Measurements from ENCODE around the gene WDR37. TPM values are rescaled to one million over a fixed set of nuclear protein-coding genes. Genes with fewer than 3 reads are reported as not detected.

Gene WDR37
- total RNA-seq, 1 experiment from 2014 or later: 4.5 TPM

DNA sequence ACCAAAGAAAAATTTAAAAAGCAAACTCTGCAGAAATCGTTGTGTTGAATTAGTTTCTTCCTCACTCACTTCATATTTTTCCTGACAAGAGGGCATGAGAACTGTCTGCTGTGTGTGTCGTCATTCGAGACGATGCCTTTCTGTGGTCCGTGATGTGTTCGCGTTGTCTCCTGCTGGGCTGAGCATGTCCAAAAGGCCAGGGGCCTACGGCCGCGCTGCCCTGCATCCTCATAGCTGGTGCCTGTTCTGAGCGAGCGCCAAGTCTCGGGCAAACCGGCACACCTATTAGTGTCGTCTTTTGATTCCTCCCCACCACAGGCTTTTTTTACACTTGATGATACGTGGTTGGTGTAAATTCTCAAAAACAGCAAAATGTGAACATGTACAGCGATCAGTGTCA, 27.4 kb downstream of the WDR37 start:
- H4K20me1 ChIP-seq (ENCODE audit: low read length): no peaks in the 10 kb centered on the region
- no peaks in the 10 kb centered on the region for H3K27me3 ChIP-seq (ENCODE audit: low read length)
- DNase-seq (no peak), ATAC-seq (no peak)
- H3K9me2 ChIP-seq (replicated peaks; ENCODE audit: low read length): no peaks in the 10 kb centered on the region
- H3F3A ChIP-seq (ENCODE audit: low read length, unreplicated experiment): no peaks in the 10 kb centered on the region
- intact Hi-C loops (cut with micrococcal nuclease): no loop called here
- POLR2A ChIA-PET (ENCODE audit: unreplicated experiment): no interaction called here
- CTCF ChIA-PET: no interaction called here
- no peak overlapping the region for H3K4me2 ChIP-seq (ENCODE audit: low read length)
- no TSS peak for BruUV-seq (replicated peaks)
- H3K79me2 ChIP-seq (ENCODE audit: low read length): no peaks in the 10 kb centered on the region
- H3K9me3 ChIP-seq (ENCODE audit: low read length): no peaks in the 10 kb centered on the region
- TF ChIP-seq EZH2phosphoT487 (IDR thresholded peaks at IDR 0.05; ENCODE audit: borderline replicate concordance, low read length) (no peak), EZH2 (IDR thresholded peaks at IDR 0.05; ENCODE audit: low read length, unreplicated experiment) (no peak)
- TF ChIP-seq, protein P1, sequence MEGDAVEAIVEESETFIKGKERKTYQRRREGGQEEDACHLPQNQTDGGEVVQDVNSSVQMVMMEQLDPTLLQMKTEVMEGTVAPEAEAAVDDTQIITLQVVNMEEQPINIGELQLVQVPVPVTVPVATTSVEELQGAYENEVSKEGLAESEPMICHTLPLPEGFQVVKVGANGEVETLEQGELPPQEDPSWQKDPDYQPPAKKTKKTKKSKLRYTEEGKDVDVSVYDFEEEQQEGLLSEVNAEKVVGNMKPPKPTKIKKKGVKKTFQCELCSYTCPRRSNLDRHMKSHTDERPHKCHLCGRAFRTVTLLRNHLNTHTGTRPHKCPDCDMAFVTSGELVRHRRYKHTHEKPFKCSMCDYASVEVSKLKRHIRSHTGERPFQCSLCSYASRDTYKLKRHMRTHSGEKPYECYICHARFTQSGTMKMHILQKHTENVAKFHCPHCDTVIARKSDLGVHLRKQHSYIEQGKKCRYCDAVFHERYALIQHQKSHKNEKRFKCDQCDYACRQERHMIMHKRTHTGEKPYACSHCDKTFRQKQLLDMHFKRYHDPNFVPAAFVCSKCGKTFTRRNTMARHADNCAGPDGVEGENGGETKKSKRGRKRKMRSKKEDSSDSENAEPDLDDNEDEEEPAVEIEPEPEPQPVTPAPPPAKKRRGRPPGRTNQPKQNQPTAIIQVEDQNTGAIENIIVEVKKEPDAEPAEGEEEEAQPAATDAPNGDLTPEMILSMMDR (conservative IDR thresholded peaks at IDR 0.05; ENCODE audit: low read depth, low read length): no peak
- no peak overlapping the region for H2AFZ ChIP-seq (ENCODE audit: low read length)
- no peak overlapping the region for H3K4me3 ChIP-seq (ENCODE audit: low read length)
- H3K36me3 ChIP-seq (ENCODE audit: low read depth, low read length): no peaks in the 10 kb centered on the region; the same call in 1 of the 2 replicates
- H3K27ac ChIP-seq (ENCODE audit: low read length): no peak overlapping the region
- no peak overlapping the region for H3K9ac ChIP-seq (ENCODE audit: low read length)
- H3K4me1 ChIP-seq (ENCODE audit: insufficient read depth, low read length): no peaks in the 10 kb centered on the region

DNA sequence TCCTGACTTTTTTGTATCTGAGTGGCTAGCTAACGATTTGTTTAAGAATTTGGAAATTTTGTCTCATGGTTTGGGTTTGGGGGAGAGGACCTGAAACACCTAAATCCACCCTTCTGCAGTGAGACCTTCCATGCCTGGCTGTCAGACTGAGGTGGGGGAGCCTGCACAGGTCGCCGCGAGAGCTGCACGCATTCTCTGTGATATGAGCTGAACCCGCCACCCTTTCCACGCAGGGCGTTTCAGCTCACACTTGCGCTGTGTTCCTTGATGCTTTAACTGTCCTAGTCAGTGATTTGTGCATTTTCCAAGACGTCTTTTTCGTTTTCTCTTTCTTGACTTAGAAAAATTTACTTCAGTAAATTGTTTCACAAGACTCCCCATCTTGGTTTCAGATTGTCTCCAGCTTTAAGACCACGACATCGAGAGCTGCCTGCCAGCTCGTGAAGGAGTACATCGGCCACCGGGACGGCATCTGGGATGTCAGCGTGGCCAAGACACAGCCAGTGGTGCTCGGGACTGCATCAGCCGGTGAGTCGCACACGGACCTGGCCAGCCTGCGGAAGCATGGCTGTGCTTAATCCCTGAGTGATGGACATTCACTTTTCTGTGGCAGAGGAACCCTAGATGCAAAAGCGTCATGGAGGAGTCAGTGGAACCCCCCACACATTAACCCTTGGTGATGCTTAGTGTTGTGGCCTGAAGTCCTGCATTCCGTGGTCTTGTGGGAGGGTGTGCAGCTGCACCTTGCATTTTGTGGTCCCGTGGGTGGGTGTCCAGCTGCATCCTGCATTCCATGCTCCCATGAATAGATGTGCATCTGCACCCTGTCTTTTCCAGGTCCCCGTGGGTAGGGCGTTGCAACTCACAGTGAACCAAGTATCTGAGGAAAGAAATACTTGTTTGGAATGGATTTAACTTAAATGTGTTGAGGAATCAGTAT, 28.1 kb downstream of the WDR37 start:
- Histone ChIP-seq H3K27ac (ENCODE audit: low read length) (no peak overlapping the region), H4K20me1 (ENCODE audit: low read length) (no peaks in the 10 kb centered on the region), H3K4me3 (ENCODE audit: low read length) (no peak overlapping the region), H3K4me1 (ENCODE audit: insufficient read depth, low read length) (no peaks in the 10 kb centered on the region), H3K27me3 (ENCODE audit: low read length) (no peaks in the 10 kb centered on the region), H3K4me2 (ENCODE audit: low read length) (no peak overlapping the region), H2AFZ (ENCODE audit: low read length) (no peak overlapping the region), H3K36me3 (ENCODE audit: low read depth, low read length) (no peaks in the 10 kb centered on the region; the same call in 1 of the 2 replicates), H3K9me2 (replicated peaks; ENCODE audit: low read length) (no peaks in the 10 kb centered on the region), H3K9ac (ENCODE audit: low read length) (no peak overlapping the region), H3F3A (ENCODE audit: low read length, unreplicated experiment) (no peaks in the 10 kb centered on the region), H3K79me2 (ENCODE audit: low read length) (no peaks in the 10 kb centered on the region), H3K9me3 (ENCODE audit: low read length) (no peaks in the 10 kb centered on the region)
- TF ChIP-seq, protein P1 (conservative IDR thresholded peaks at IDR 0.05; ENCODE audit: low read depth, low read length): no peak
- TF ChIP-seq EZH2phosphoT487 (IDR thresholded peaks at IDR 0.05; ENCODE audit: borderline replicate concordance, low read length) (no peak), EZH2 (IDR thresholded peaks at IDR 0.05; ENCODE audit: low read length, unreplicated experiment) (no peak)
- BruUV-seq (replicated peaks): no TSS peak
- ChIA-PET CTCF (no interaction called here), POLR2A (ENCODE audit: unreplicated experiment) (no interaction called here)
- intact Hi-C loops (cut with micrococcal nuclease): no loop called here
- ATAC-seq (no peak), DNase-seq (no peak)

DNA sequence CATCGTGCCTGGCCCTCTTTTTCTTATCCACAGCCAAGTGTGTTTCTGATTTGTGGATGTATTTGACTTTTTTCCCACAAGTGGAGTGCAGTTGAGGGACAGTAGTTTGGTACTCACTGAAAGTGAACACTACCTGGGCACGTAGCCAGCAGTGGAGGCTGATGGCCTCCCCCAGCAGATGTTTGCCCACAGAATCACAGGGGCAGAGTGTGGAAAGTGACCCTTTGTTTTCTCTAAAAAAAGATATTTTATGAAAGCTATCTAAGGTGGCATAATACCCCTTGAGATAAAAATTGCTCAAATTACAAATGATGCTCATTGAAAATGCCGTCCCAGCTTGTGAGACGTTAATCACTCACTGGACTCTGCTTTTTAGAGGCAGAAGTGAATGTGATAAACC, 29.1 kb downstream of the WDR37 start:
- DNase-seq: no peak
- H3K36me3 ChIP-seq (ENCODE audit: low read depth, low read length): no peaks in the 10 kb centered on the region; the same call in 1 of the 2 replicates
- H2AFZ ChIP-seq (ENCODE audit: low read length): no peak overlapping the region
- H3K9me3 ChIP-seq (ENCODE audit: low read length): no peaks in the 10 kb centered on the region
- no TSS peak for BruUV-seq (replicated peaks)
- no peaks in the 10 kb centered on the region for H3F3A ChIP-seq (ENCODE audit: low read length, unreplicated experiment)
- H3K4me2 ChIP-seq (ENCODE audit: low read length): no peak overlapping the region
- H3K9ac ChIP-seq (ENCODE audit: low read length): no peak overlapping the region
- H3K27me3 ChIP-seq (ENCODE audit: low read length): no peaks in the 10 kb centered on the region
- no peak for ATAC-seq
- no peak overlapping the region for H3K27ac ChIP-seq (ENCODE audit: low read length)
- no peak for TF ChIP-seq EZH2 (IDR thresholded peaks at IDR 0.05; ENCODE audit: low read length, unreplicated experiment)
- TF ChIP-seq, protein P1 (conservative IDR thresholded peaks at IDR 0.05; ENCODE audit: low read depth, low read length): no peak
- TF ChIP-seq EZH2phosphoT487 (IDR thresholded peaks at IDR 0.05; ENCODE audit: borderline replicate concordance, low read length): no peak
- H3K79me2 ChIP-seq (ENCODE audit: low read length): no peaks in the 10 kb centered on the region
- CTCF ChIA-PET: no interaction called here
- POLR2A ChIA-PET (ENCODE audit: unreplicated experiment): no interaction called here
- H3K4me3 ChIP-seq (ENCODE audit: low read length): no peak overlapping the region
- H4K20me1 ChIP-seq (ENCODE audit: low read length): no peaks in the 10 kb centered on the region
- H3K4me1 ChIP-seq (ENCODE audit: insufficient read depth, low read length): no peaks in the 10 kb centered on the region
- H3K9me2 ChIP-seq (replicated peaks; ENCODE audit: low read length): no peaks in the 10 kb centered on the region
- intact Hi-C loops (cut with micrococcal nuclease): no loop called here
